Astrocyte of the cerebellum (primary cell): ENCODE measurements around the gene NUP214.
A peak's percentile ranks its signal among the peaks of the same experiment; 100 is the strongest.

Experiments
- DNase-seq: peaks from one replicate; pipeline ENCODE4 v3.0.0-alpha.2; 2011; ENCODE audit warnings: low read depth
- H3K4me3 ChIP-seq: 2 replicates; pipeline ENCODE4 v1.5.1; 2011; ENCODE audit warnings: mild to moderate bottlenecking, low read depth, low read length, moderate library complexity
- in situ Hi-C: cut with HindIII; loops from 2 replicates; pipeline ENCODE4 v1.10.0; 2017; ENCODE audit warnings: low sequenced_read_pairs
- TF ChIP-seq, protein P1 (sequence below): IDR thresholded peaks from 2 replicates; pipeline ENCODE4 v1.5.1; 2012; ENCODE audit warnings: low read length, low read depth, moderate library complexity, mild to moderate bottlenecking; ENCODE audit errors: missing control alignments

Gene NUP214

DNA sequence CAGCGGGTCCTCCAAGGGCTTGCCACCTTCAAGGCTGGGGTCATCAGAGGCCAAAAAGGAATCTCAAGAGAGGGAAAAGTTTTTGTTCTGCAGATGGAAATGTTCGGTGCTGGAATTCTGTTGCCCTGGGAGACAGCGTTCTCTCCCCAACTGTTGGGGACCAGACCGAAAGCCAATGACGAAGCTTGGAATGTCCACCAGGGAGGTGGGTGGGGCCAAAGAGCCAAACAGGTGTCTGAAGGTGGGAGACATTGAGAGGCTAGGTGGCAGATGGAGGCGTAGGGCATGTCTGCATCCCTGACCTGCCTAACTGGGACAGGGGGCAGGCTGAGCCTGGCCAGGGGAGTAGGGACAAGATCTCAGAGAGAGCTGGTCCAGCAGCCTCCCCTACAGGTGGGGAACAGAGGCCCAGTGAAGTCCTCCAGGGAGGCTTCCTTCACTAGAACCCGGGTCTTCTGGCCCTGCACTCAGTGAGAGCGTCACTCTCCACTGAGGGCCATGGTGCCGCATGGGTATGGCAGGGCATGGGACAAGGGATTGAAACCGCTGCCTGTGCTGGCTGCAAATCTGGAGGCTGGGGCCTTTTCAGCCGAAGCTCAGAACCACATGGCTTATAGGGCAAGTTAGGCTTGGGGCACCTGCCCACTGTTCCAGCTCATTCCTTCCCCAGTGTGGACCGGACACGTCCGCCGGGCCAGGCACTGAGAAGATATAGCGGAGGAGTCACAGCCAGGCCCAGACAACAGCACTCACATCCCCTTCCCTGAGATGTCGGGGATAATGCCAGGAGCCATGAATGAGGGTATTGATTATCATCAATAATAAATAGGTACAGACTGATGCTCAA lies 156.0 kb downstream of the NUP214 start:
- TF ChIP-seq, protein P1, sequence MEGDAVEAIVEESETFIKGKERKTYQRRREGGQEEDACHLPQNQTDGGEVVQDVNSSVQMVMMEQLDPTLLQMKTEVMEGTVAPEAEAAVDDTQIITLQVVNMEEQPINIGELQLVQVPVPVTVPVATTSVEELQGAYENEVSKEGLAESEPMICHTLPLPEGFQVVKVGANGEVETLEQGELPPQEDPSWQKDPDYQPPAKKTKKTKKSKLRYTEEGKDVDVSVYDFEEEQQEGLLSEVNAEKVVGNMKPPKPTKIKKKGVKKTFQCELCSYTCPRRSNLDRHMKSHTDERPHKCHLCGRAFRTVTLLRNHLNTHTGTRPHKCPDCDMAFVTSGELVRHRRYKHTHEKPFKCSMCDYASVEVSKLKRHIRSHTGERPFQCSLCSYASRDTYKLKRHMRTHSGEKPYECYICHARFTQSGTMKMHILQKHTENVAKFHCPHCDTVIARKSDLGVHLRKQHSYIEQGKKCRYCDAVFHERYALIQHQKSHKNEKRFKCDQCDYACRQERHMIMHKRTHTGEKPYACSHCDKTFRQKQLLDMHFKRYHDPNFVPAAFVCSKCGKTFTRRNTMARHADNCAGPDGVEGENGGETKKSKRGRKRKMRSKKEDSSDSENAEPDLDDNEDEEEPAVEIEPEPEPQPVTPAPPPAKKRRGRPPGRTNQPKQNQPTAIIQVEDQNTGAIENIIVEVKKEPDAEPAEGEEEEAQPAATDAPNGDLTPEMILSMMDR = no peak
- H3K4me3 ChIP-seq = no peak overlapping the region
- no peak for DNase-seq
- in situ Hi-C loops = no loop called here

DNA sequence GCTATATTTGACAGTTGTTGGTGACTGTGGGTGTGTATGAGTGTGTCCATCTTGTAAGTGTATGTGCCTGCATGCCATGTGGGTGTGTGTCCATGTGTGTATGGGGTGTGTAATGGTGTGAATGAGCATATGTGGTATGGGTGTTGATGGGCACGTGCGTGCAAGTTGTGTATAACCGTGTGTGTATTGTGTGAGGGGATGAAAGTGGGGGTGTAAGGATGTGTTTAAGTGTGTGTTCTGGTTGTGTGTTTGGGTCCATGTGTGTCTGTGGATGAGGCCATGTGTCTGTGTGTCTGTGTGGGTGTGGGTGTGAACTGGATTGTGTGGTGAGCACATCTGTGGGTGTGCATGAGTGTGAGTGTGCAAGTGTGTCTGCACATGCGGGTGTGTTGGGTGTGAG lies 156.8 kb downstream of the NUP214 start:
- no peak for DNase-seq
- in situ Hi-C loops = no loop called here
- H3K4me3 ChIP-seq = no peak overlapping the region
- TF ChIP-seq, protein P1 = no peak

DNA sequence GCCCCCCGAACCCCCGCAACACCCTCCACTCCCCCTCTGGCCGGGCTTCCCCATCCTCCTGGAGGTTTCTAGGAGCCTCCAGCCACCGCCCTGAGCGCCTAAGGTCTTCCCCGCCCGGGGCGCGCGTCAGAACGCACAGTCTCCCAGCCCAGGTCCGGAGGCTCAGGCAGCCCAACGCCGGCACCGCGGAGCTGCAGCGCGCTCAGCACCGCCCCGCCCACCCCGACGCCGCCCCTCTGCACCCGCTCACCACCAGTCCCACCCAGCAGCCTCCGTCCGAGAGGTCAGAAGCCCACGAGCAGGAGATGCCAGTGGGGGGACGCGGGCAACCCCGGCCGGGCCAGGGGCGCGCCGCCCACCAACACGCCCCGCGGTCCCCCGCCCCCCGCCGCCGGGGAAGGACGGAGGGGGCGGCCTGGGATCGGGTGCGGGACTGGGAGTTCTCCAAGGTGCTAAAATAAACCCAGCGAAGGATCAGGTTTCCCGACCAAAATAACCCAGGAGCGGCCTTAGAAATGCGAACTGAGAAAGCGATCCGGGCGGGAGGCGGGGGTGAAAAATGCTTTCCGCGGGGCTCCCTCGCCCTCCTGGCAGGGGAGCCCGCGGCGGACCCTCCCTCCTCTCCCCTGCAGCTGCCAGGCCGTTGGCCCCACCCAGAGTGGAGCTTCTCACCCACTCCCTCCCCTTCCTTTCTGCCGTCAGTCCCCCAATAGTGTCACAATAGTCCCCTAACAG lies 157.5 kb downstream of the NUP214 start:
- peak overlapping the region; percentile 7 for H3K4me3 ChIP-seq
- TF ChIP-seq, protein P1 = no peak
- DNase-seq = peak; percentile 16
- in situ Hi-C loops = no loop called here
